BJ (cell line): Measurements from ENCODE around the gene TNFSF13. TPM values are rescaled to one million over a fixed set of nuclear protein-coding genes. Genes with fewer than 3 reads are reported as not detected.

ENCODE experiments used
- CTCF ChIA-PET: fragments of 350-600 bp; formaldehyde crosslinking; extraction: SDS; loops from one replicate; lab custom pipeline; 2021; ENCODE audit warnings: antibody characterized with exemption, inconsistent platforms; lab: Yijun Ruan, JAX
- POLR2A ChIA-PET: fragments of 300-600 bp; sonication (Branson Sonifier 250); formaldehyde crosslinking; extraction: SDS; loops from one replicate; lab custom pipeline; 2021; ENCODE audit warnings: antibody characterized with exemption; lab: Charles Lee
- DNase-seq: peaks from one replicate; pipeline ENCODE4 v3.0.0-alpha.2; 2011; ENCODE audit warnings: low read depth
- H3K27me3 ChIP-seq: 2 replicates; pipeline ENCODE4 v1.6.0; 2011; ENCODE audit warnings: low read length; ENCODE audit not compliant: control insufficient read depth, insufficient read depth
- H3K36me3 ChIP-seq: 2 replicates; pipeline ENCODE4 v1.5.1; 2011; ENCODE audit warnings: low read length; ENCODE audit not compliant: control insufficient read depth, insufficient read depth
- H3K4me3 ChIP-seq: 2 replicates; pipeline ENCODE4 v1.5.1; 2011; ENCODE audit warnings: low read depth, mild to moderate bottlenecking, control low read depth, low read length
- CTCF ChIP-seq: IDR thresholded peaks from 2 replicates; pipeline ENCODE4 v1.5.1; 2011; ENCODE audit warnings: low read depth, mild to moderate bottlenecking, control low read depth, inconsistent platforms, low read length, moderate library complexity; ENCODE audit not compliant: insufficient read depth
- polyA minus RNA-seq: library from RNA; depleted of rRNA, polyadenylated mRNA; stranded (reverse); fragments of >200 nt; gene quantifications from 2 replicates; pipeline ENCODE4 v1.2.3, GENCODE V29; 2011; rRNA and poly(A)+ RNA removed
- polyA plus RNA-seq: library from polyadenylated mRNA; depleted of rRNA; stranded (reverse); fragments of >200 nt; gene quantifications from 2 replicates; pipeline ENCODE4 v1.2.3, GENCODE V29; 2011; rRNA removed

Gene TNFSF13
- 2.0 and 2.4 TPM in 2 replicates for polyA plus RNA-seq
- 0.66 and 0.87 TPM in 2 replicates for polyA minus RNA-seq

- ChIA-PET POLR2A (no interaction called here), CTCF (interaction anchor here (0.7 to 3.7 kb wide), 7 partner anchors 11 to 122 kb away, joined by 3 to 95 read pairs (median 9); partner anchors contain the start of gene SOX15)
- Histone ChIP-seq H3K27me3 (no peaks in the 10 kb centered on the region), H3K36me3 (peaks cover 2% of the 10 kb centered on the region), H3K4me3 (no peak within 1 kb of the TSS)
- no peak for DNase-seq
- no peak for TF ChIP-seq CTCF
These were observed at the start of gene TNFSF13 for GRCh38 chr17:7558544-7559319. Gene TNFSF13 (plus strand): TSS chr17:7558750. CDS start chr17:7559040, 290 bp downstream.

GRCh38 chr17:7508846-7509245 is 49.7 kb upstream of the TNFSF13 start:
- CTCF ChIA-PET: interaction anchor here (0.7 to 3.1 kb wide), 4 partner anchors 13 to 83 kb away, joined by 3 to 15 read pairs (median 4); partner anchors contain the start of gene SENP3

GRCh38 chr17:7509937-7510336 is 48.6 kb upstream of the TNFSF13 start:
- DNase-seq: no peak
- CTCF ChIA-PET: interaction anchor here (3.1 kb wide), 1 partner anchor 51 kb away, joined by 15 read pairs; the partner anchor contains the start of gene SENP3
- H3K4me3 ChIP-seq: no peak overlapping the region
- no peak for TF ChIP-seq CTCF
- H3K27me3 ChIP-seq: no peaks in the 10 kb centered on the region
- POLR2A ChIA-PET: no interaction called here
- H3K36me3 ChIP-seq: peaks cover 44% of the 10 kb centered on the region

More at GRCh38 chr17:7508846-7509245, 49.7 kb upstream of the TNFSF13 start:
- no peak for TF ChIP-seq CTCF
- H3K36me3 ChIP-seq: peaks cover 40% of the 10 kb centered on the region
- no peak overlapping the region for H3K4me3 ChIP-seq
- H3K27me3 ChIP-seq: no peaks in the 10 kb centered on the region
- DNase-seq: no peak
- POLR2A ChIA-PET: no interaction called here

- H3K36me3 ChIP-seq: peaks cover 47% of the 10 kb centered on the region
- DNase-seq: no peak
- no peaks in the 10 kb centered on the region for H3K27me3 ChIP-seq
- CTCF ChIA-PET: interaction anchor here (0.9 to 5.6 kb wide), 2 partner anchors 50 to 78 kb away, joined by 3 to 95 read pairs; partner anchors contain the start of gene SENP3
- POLR2A ChIA-PET: no interaction called here
- H3K4me3 ChIP-seq: no peak overlapping the region
- no peak for TF ChIP-seq CTCF
These were observed 47.4 kb upstream of the TNFSF13 start for GRCh38 chr17:7511108-7511507.

- Histone ChIP-seq H3K4me3 (no peak overlapping the region), H3K27me3 (no peaks in the 10 kb centered on the region), H3K36me3 (peaks cover 41% of the 10 kb centered on the region)
- ChIA-PET CTCF (interaction anchor here (1.6 to 5.6 kb wide), 3 partner anchors 22 to 49 kb away, joined by 5 to 95 read pairs (median 24); partner anchors contain the start of gene SENP3), POLR2A (no interaction called here)
- no peak for TF ChIP-seq CTCF
- no peak for DNase-seq
These were observed 46.4 kb upstream of the TNFSF13 start for GRCh38 chr17:7512105-7512504.
